ENCODE results near the gene NAV2.

Gene NAV2

GRCh38 chr11:19789835-19790710, 77.4 kb downstream of the NAV2 start:
- no peak for DNase-seq (ENCODE audit: low read depth)
- TF ChIP-seq CTCF (IDR thresholded peaks at IDR 0.05; ENCODE audit: control insufficient read depth, extremely low read depth, insufficient read depth), result no peak
- H3K4me3 ChIP-seq (ENCODE audit: low read depth, low read length), result no peak overlapping the region

GRCh38 chr11:19790831-19791552, 78.4 kb downstream of the NAV2 start:
- DNase-seq (ENCODE audit: low read depth), result no peak
- no peak for TF ChIP-seq CTCF (IDR thresholded peaks at IDR 0.05; ENCODE audit: control insufficient read depth, extremely low read depth, insufficient read depth)
- H3K4me3 ChIP-seq (ENCODE audit: low read depth, low read length), result no peak overlapping the region

- H3K4me3 ChIP-seq (ENCODE audit: low read depth, low read length), result no peak overlapping the region
- DNase-seq (ENCODE audit: low read depth), result no peak
- TF ChIP-seq CTCF (IDR thresholded peaks at IDR 0.05; ENCODE audit: control insufficient read depth, extremely low read depth, insufficient read depth), result no peak
Observed at GRCh38 chr11:19792510-19792909, 79.9 kb downstream of the NAV2 start.

GRCh38 chr11:19793326-19793725, 80.7 kb downstream of the NAV2 start:
- no peak for DNase-seq (ENCODE audit: low read depth)
- no peak overlapping the region for H3K4me3 ChIP-seq (ENCODE audit: low read depth, low read length)
- no peak for TF ChIP-seq CTCF (IDR thresholded peaks at IDR 0.05; ENCODE audit: control insufficient read depth, extremely low read depth, insufficient read depth)

GRCh38 chr11:19794161-19794560, 81.5 kb downstream of the NAV2 start:
- DNase-seq (ENCODE audit: low read depth), result no peak
- TF ChIP-seq CTCF (IDR thresholded peaks at IDR 0.05; ENCODE audit: control insufficient read depth, extremely low read depth, insufficient read depth), result no peak
- no peak overlapping the region for H3K4me3 ChIP-seq (ENCODE audit: low read depth, low read length)

GRCh38 chr11:19795082-19795481, 82.4 kb downstream of the NAV2 start:
- no peak for TF ChIP-seq CTCF (IDR thresholded peaks at IDR 0.05; ENCODE audit: control insufficient read depth, extremely low read depth, insufficient read depth)
- no peak overlapping the region for H3K4me3 ChIP-seq (ENCODE audit: low read depth, low read length)
- no peak for DNase-seq (ENCODE audit: low read depth)
